GM21390 (cell line): Measurements from ENCODE around the gene NRP2.
A peak's percentile ranks its signal among the peaks of the same experiment; 100 is the strongest.

Experiments
- ATAC-seq: cut with Tn5 transposase; IDR thresholded peaks from one replicate; pipeline ENCODE4 v1.9.1; 2021; ENCODE audit not compliant: unreplicated experiment

Gene NRP2

GRCh38 chr2:205658068-205658467 is 24.2 kb upstream of the NRP2 start:
- no peak for ATAC-seq

GRCh38 chr2:205658572-205658971 is 23.7 kb upstream of the NRP2 start:
- ATAC-seq, result no peak

GRCh38 chr2:205659922-205660321 is 22.4 kb upstream of the NRP2 start:
- ATAC-seq, result no peak

- peak; percentile 73 for ATAC-seq
Observed at GRCh38 chr2:205660521-205661124, 21.7 kb upstream of the NRP2 start.

- no peak for ATAC-seq
Observed at GRCh38 chr2:205661281-205661680, 21.0 kb upstream of the NRP2 start.

GRCh38 chr2:205662206-205662965 is 19.9 kb upstream of the NRP2 start:
- ATAC-seq, result no peak

GRCh38 chr2:205665791-205666190 is 16.5 kb upstream of the NRP2 start:
- ATAC-seq, result no peak

GRCh38 chr2:205670292-205670691 is 12.0 kb upstream of the NRP2 start:
- ATAC-seq, result no peak

GRCh38 chr2:205673312-205673711 is 9.0 kb upstream of the NRP2 start:
- ATAC-seq, result no peak

GRCh38 chr2:205675861-205676516 is 6.3 kb upstream of the NRP2 start:
- no peak for ATAC-seq

- no peak for ATAC-seq
Observed at GRCh38 chr2:205678541-205679142, 3.7 kb upstream of the NRP2 start.

GRCh38 chr2:205679410-205680009 is 2.8 kb upstream of the NRP2 start:
- ATAC-seq, result no peak

GRCh38 chr2:205680067-205680466 is 2.2 kb upstream of the NRP2 start:
- ATAC-seq, result peak; percentile 56

- no peak for ATAC-seq
Observed at GRCh38 chr2:205680903-205681302, 1.4 kb upstream of the NRP2 start.

- peak; percentile 42 for ATAC-seq
Observed at GRCh38 chr2:205681401-205682238, 681 bp upstream of the NRP2 start.

GRCh38 chr2:205682971-205683501 is 735 bp downstream of the NRP2 start:
- no peak for ATAC-seq

GRCh38 chr2:205683502-205684367 is 1.4 kb downstream of the NRP2 start:
- ATAC-seq, result no peak

- no peak for ATAC-seq
Observed at GRCh38 chr2:205684871-205685313, 2.6 kb downstream of the NRP2 start.
